Measurements from ENCODE around the gene SLC43A2. TPM values are rescaled to one million over a fixed set of nuclear protein-coding genes. Genes with fewer than 3 reads are reported as not detected.
"Not testable (repeated sequence)": the region's sequence is repeated elsewhere in the genome, so short reads cannot be mapped to it uniquely, and the experiment has no call there.

Gene SLC43A2
- total RNA-seq, 2 donors from 2014 or later, result 3.6 to 9.8 TPM

DNA sequence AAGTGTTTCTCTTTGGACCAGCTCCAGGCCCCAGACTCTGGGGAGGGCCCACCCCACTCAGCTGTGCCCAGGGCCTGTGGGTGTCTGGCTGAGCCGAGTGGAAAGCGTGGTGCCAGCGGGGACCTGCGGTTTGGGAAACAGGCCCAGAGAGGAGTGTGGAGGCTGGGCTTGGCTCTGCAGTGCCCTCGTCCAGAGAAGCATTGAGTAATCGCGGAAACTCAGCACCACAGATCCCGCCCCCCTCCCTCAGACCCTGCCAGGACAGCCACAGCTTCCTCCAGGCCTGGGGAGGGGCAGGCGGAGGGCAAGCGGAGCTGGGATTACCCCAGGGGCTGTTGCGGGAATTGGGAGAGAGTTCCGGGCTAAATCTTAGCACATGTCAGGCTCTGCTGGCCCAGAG, 51.5 kb downstream of the SLC43A2 start:
- Histone ChIP-seq H3K4me3 (no peak overlapping the region), H3K36me3 (no peaks in the 10 kb centered on the region), H3K9me3 (no peaks in the 10 kb centered on the region), H3K27me3 (no peaks in the 10 kb centered on the region), H3K27ac (peak overlapping the region; percentile 84), H3K4me1 (peaks cover 0 to 39% of the 10 kb centered on the region in 2 donors)
- DNase-seq (ENCODE audit: low spot score), result peak; percentile 95
- TF ChIP-seq, protein P1, sequence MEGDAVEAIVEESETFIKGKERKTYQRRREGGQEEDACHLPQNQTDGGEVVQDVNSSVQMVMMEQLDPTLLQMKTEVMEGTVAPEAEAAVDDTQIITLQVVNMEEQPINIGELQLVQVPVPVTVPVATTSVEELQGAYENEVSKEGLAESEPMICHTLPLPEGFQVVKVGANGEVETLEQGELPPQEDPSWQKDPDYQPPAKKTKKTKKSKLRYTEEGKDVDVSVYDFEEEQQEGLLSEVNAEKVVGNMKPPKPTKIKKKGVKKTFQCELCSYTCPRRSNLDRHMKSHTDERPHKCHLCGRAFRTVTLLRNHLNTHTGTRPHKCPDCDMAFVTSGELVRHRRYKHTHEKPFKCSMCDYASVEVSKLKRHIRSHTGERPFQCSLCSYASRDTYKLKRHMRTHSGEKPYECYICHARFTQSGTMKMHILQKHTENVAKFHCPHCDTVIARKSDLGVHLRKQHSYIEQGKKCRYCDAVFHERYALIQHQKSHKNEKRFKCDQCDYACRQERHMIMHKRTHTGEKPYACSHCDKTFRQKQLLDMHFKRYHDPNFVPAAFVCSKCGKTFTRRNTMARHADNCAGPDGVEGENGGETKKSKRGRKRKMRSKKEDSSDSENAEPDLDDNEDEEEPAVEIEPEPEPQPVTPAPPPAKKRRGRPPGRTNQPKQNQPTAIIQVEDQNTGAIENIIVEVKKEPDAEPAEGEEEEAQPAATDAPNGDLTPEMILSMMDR (IDR thresholded peaks at IDR 0.05), result no peak

DNA sequence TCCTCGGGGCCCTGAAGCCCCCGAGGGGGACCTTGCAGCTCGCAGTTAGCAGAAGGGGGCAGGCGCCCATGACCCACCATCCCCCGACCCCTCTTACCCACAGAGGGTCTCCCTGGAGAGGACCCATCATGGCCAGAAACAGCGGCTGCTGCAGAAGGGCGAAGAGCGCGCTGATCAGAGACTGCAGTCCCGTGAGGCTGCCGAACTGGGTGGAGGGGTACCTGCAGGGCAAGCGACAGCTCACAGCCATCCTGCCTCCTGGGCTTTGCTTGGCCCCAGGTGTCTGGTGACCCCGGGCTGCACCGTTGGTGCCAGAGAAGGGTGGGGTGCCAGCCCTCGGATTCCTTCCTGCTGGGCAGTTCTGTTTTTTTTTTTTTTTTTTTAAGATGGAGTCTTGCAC, 52.1 kb downstream of the SLC43A2 start:
- H3K9me3 ChIP-seq, result no peaks in the 10 kb centered on the region
- H3K36me3 ChIP-seq, result no peaks in the 10 kb centered on the region
- peaks cover 0 to 39% of the 10 kb centered on the region in 2 donors for H3K4me1 ChIP-seq
- H3K27ac ChIP-seq, result peak overlapping the region; percentile 84
- no peaks in the 10 kb centered on the region for H3K27me3 ChIP-seq
- no peak overlapping the region for H3K4me3 ChIP-seq
- DNase-seq (ENCODE audit: low spot score), result no peak
- TF ChIP-seq, protein P1 (IDR thresholded peaks at IDR 0.05), result no peak

DNA sequence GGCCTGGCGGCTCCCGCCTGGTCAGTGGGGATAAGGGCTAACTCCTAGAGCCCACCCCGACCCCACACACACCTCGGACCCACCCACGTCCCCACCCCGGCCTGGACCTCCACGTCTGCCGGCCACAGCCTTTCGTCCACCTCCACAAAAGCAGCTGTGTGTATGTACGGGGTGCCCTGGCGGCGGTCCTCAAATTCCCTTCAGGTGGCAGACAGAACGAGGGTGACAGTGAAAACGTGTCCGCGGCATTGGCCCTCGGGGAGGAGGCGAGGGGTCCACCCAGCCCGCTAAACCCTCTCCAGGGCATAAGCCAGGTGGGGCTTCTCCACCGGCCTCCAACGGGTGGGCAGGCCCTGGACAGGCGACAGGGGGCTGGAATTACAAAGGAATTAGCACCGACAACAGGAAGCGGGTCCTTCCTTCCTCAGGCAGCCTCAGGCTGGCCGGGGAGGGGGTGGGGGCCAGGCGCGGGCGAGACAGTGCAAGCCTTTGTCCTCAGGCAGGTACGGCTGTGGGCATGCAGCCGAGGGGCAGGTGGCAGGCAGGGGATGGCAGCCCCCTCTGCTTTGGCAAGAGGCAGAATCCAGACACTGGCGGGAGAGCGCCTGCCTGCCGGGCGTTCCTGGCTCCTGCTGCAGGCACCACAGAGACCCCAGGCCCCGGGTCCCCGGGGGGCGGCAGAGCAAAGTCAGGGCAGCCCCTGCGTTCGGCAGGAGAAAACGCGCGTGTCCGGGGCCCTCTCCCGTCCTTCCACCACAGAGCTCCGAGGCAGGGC, 53.8 kb downstream of the SLC43A2 start:
- H3K4me3 ChIP-seq, result no peak overlapping the region
- H3K4me1 ChIP-seq, result peaks cover 0 to 39% of the 10 kb centered on the region in 2 donors
- peak overlapping the region; percentile 47 to 71 for H3K27ac ChIP-seq
- DNase-seq (ENCODE audit: low spot score), result no peak
- H3K27me3 ChIP-seq, result no peaks in the 10 kb centered on the region
- no peaks in the 10 kb centered on the region for H3K36me3 ChIP-seq
- TF ChIP-seq, protein P1 (IDR thresholded peaks at IDR 0.05), result no peak
- no peaks in the 10 kb centered on the region for H3K9me3 ChIP-seq

DNA sequence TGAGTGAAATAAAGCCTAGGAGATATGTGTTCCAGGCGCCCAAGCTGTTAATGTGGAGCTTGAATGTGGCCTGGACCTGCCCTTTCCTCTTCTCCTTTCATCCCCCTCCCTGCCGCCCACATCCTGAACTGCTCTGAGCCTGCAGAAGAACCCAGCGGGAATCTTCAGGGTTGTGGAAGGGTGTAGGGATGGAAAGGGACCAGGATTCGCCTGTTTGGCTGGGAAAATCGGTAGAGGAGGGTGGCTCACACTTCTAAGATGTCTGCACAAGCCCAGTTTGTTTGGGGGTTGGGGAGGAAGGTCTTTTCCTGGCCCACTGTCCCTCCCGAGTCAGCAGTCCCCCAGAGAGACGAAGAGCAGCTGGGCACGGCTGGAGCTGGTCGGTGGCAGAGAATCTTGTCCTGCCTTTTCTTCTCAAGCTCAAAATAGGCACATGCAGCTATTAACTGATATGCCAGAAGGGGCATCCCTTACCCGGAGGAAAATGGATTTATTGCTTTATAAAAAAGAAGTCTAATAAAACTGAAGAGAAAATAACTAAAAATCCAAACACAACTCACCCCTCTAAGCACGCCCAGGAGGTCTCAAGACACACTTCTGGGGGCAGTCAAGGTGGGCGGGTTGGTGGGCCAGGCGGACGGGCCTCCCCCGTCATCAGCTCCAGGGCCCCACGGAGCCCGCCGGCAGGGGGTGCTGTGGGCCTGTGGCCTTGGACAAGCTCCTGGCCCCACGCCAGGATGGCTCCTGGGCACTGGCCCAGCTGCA, 54.5 kb downstream of the SLC43A2 start:
- H3K36me3 ChIP-seq, result no peaks in the 10 kb centered on the region
- TF ChIP-seq, protein P1 (IDR thresholded peaks at IDR 0.05), result peak; percentile 94 to 98
- peaks cover 0 to 39% of the 10 kb centered on the region in 2 donors for H3K4me1 ChIP-seq
- peak overlapping the region; percentile 47 to 71 for H3K27ac ChIP-seq
- no peaks in the 10 kb centered on the region for H3K27me3 ChIP-seq
- peak; percentile 90 for DNase-seq (ENCODE audit: low spot score)
- H3K9me3 ChIP-seq, result no peaks in the 10 kb centered on the region
- H3K4me3 ChIP-seq, result no peak overlapping the region

DNA sequence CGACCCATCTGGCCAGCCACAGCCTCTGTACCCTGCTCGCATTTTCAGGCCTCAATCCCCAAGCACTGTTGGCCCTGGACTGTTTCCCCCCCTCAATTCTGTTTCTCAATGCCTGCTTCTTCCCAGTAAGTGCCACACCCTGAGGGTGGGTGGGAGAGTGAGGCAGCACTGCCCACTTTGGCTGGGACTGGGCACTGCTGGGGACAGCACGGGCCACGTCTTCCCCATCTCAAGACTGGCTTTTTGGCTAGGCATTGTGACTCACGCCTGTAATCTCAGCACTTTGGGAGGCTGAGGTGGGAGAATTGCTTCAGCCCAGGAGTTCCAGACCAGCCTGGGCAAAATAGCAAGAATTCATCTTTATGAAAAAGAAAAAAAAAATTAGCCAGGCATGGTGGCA, 56.0 kb downstream of the SLC43A2 start:
- H3K36me3 ChIP-seq; H3K27ac ChIP-seq; H3K9me3 ChIP-seq; H3K4me3 ChIP-seq; DNase-seq (ENCODE audit: low spot score); H3K27me3 ChIP-seq: not testable (repeated sequence)
- H3K4me1 ChIP-seq, result peaks cover 0 to 33% of the 10 kb centered on the region in 2 donors

DNA sequence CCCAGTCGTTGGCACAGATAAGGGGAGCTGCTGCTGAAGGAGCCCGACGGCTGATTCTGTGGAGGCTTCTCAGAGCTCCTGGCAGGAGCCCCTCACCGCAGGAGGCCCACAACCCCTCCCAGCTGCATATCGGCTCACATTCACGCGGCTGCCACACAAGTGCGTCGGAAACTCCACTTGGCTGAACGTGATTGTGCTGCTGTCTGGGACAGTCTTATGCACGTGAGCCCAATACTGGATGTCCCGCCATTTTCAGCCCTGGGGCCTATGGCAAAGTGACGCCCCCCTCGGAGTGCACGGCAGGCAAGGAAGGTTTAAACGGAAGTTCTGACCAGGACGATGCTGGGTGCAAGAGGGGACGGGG, 57.3 kb downstream of the SLC43A2 start:
- Histone ChIP-seq H3K27me3 (no peaks in the 10 kb centered on the region), H3K4me1 (peaks cover 0 to 20% of the 10 kb centered on the region in 2 donors), H3K9me3 (no peaks in the 10 kb centered on the region), H3K36me3 (no peaks in the 10 kb centered on the region), H3K27ac (no peak overlapping the region), H3K4me3 (no peak overlapping the region)
- TF ChIP-seq, protein P1 (IDR thresholded peaks at IDR 0.05), result no peak
- no peak for DNase-seq (ENCODE audit: low spot score)

Measured in right atrium auricular region (tissue), 2 donors.